K562 (cell line): ENCODE data around the gene TMEM176A. TPM values are rescaled to one million over a fixed set of nuclear protein-coding genes. Genes with fewer than 3 reads are reported as not detected.

Experiments used
- ATAC-seq: fragments of 200-7000 bp; cut with Tn5 transposase; 3 replicates; pipeline ENCODE4 v1.9.1; 2020; ENCODE audit warnings: moderate library complexity
- BruUV-seq: library from RNA; stranded (reverse); fragments of 400-500 nt; replicated peaks from 2 replicates; lab custom pipeline; 2021; lab: Mats Ljungman, UMichigan
- CTCF ChIA-PET: fragments of 300-600 bp; formaldehyde crosslinking; extraction: SDS; loops from one replicate; lab custom pipeline; 2021; ENCODE audit warnings: low intra/inter-chr PET ratio; lab: Yijun Ruan, JAX
- POLR2A ChIA-PET: fragments of 300-600, 350-650 bp; sonication (Branson Sonifier 250); formaldehyde crosslinking; extraction: SDS; loops from one replicate; lab custom pipeline; 2021; ENCODE audit warnings: antibody characterized with exemption, inconsistent platforms; lab: Yijun Ruan, JAX
- DNase-seq, 4 experiments: peaks; one replicate each; pipeline versions ENCODE4 v3.0.0 to v3.0.0-alpha.2; 2011 to 2018; ENCODE audit warnings: low spot score in 3 of 4, mixed read lengths in 3 of 4; ENCODE audit errors: extremely low read depth in 1 of 4
- FAIRE-seq: peaks from 2 replicates; lab custom pipeline; 2011; peaks lifted over from hg19 to GRCh38; lab: Jason Lieb, UNC
- H2AFZ ChIP-seq: 2 replicates; pipeline ENCODE4 v1.6.0; 2011; ENCODE audit warnings: low read depth, low read length, control low read depth, inconsistent platforms
- H3K27ac ChIP-seq: fragments of 200-600 bp; 3 replicates; pipeline ENCODE4 v1.8.0; 2011; ENCODE audit warnings: low read depth, mild to moderate bottlenecking, control low read depth, inconsistent platforms, low read length, moderate library complexity, mixed read lengths; ENCODE audit errors: extremely low read depth
- H3K27me3 ChIP-seq, 2 experiments: fragments of 300-600 bp in 1 of 2; 2 replicates in 1 of 2; 3 replicates in 1 of 2; pipeline versions ENCODE4 v1.6.0 to v1.8.0; 2011; ENCODE audit warnings: inconsistent platforms in 2 of 2, low read length in 2 of 2, mild to moderate bottlenecking in 1 of 2, mixed read lengths in 1 of 2, moderate library complexity in 1 of 2; ENCODE audit not compliant: control insufficient read depth in 2 of 2, insufficient read depth in 2 of 2
- H3K36me3 ChIP-seq: fragments of 300-600 bp; 3 replicates; pipeline ENCODE4 v1.8.0; 2011; ENCODE audit warnings: mild to moderate bottlenecking, low read length, inconsistent platforms; ENCODE audit not compliant: control insufficient read depth, insufficient read depth
- H3K4me1 ChIP-seq, 2 experiments: fragments of 200-600 bp in 1 of 2; replicated peaks in 1 of 2; 2 replicates in 1 of 2; 3 replicates in 1 of 2; pipeline versions ENCODE4 v1.5.1 to v1.8.0; 2011; ENCODE audit warnings: inconsistent platforms in 2 of 2, low read length in 2 of 2, mild to moderate bottlenecking in 1 of 2, mixed read lengths in 1 of 2, moderate library complexity in 1 of 2; ENCODE audit not compliant: control insufficient read depth in 2 of 2, insufficient read depth in 2 of 2
- H3K4me2 ChIP-seq: 2 replicates; pipeline ENCODE4 v1.6.1; 2011; ENCODE audit warnings: low read length, control low read depth, inconsistent platforms, mixed read lengths; ENCODE audit not compliant: insufficient read depth
- H3K4me3 ChIP-seq: fragments of 200-600 bp; sonication (generic), shearing (Covaris generic); 2 replicates; pipeline ENCODE4 v1.5.1; 2016; ENCODE audit warnings: control low read depth, inconsistent platforms
- H3K79me2 ChIP-seq: fragments of 200-600 bp; 3 replicates; pipeline ENCODE4 v1.8.0; 2011; ENCODE audit warnings: low read length, inconsistent platforms; ENCODE audit not compliant: control insufficient read depth, insufficient read depth
- H3K9ac ChIP-seq, 2 experiments: 2 replicates each; pipeline versions ENCODE4 v1.6.0 to v1.6.1; 2011; ENCODE audit warnings: low read depth in 2 of 2, low read length in 2 of 2, control low read depth in 1 of 2, inconsistent platforms in 1 of 2, mild to moderate bottlenecking in 1 of 2, mixed read lengths in 1 of 2; ENCODE audit not compliant: insufficient read depth in 1 of 2
- H3K9me1 ChIP-seq: one replicate; pipeline ENCODE4 v1.6.0; 2011; ENCODE audit warnings: inconsistent platforms, mild to moderate bottlenecking, low read length, moderate library complexity; ENCODE audit not compliant: control insufficient read depth, insufficient read depth
- H3K9me3 ChIP-seq: replicated peaks from 2 replicates; pipeline ENCODE4 v1.5.1; 2011; ENCODE audit warnings: low read depth, low read length, inconsistent platforms; ENCODE audit not compliant: control insufficient read depth, insufficient read depth
- H4K20me1 ChIP-seq: replicated peaks from 2 replicates; pipeline ENCODE4 v1.6.1; 2011; ENCODE audit warnings: low read length, inconsistent platforms, mixed read lengths; ENCODE audit not compliant: control insufficient read depth, insufficient read depth
- CUX1 ChIP-seq: fragments of 200-800 bp; sonication (Bioruptor generic); IDR thresholded peaks from 2 replicates; pipeline ENCODE4 v1.6.1; 2016; ENCODE audit warnings: missing genetic modification characterization, missing compliant biosample characterization
- GABPB1 ChIP-seq: sonication (generic); formaldehyde crosslinking; IDR thresholded peaks from 2 replicates; pipeline ENCODE4 v1.8.0; 2022; ENCODE audit warnings: mild to moderate bottlenecking, missing genetic modification reagents
- NFIC ChIP-seq: fragments of 450-650 bp; IDR thresholded peaks from 2 replicates; pipeline ENCODE4 v1.6.1; 2017; ENCODE audit warnings: mild to moderate bottlenecking, inconsistent platforms
- PHF8 ChIP-seq: fragments of 200-600 bp; sonication (generic); IDR thresholded peaks from 2 replicates; pipeline ENCODE4 v1.6.1; 2012; ENCODE audit warnings: mixed run types, mild to moderate bottlenecking, inconsistent platforms, low read length, moderate library complexity, borderline replicate concordance
- PML ChIP-seq: IDR thresholded peaks from 2 replicates; pipeline ENCODE4 v1.6.1; 2012; ENCODE audit warnings: low read length, inconsistent platforms
- ZNF75A ChIP-seq: fragments of 450-650 bp; formaldehyde crosslinking; IDR thresholded peaks from 2 replicates; pipeline ENCODE4 v1.4.0; 2020; ENCODE audit warnings: mild to moderate bottlenecking
- WGBS: fragments of 100-300 bp; shearing (Covaris generic); methylation state at CpG from one replicate; pipeline ENCODE4 v1.1.6; 2016; ENCODE audit warnings: low coverage, mixed read lengths; ENCODE audit not compliant: insufficient coverage; ENCODE audit errors: missing lambda C conversion rate; 5-methylcytosine and 5-hydroxymethylcytosine counted together
- in situ Hi-C: fragments of 300-500 bp; cut with MboI; formaldehyde crosslinking; loops from 4 replicates; pipeline ENCODE4 v1.15.0; 2018; ENCODE audit warnings: inconsistent platforms, mixed read lengths
- intact Hi-C: fragments of 100-400 bp; cut with micrococcal nuclease; formaldehyde crosslinking; loops from 2 replicates; pipeline ENCODE4 v1.14.2; 2022
- polyA plus RNA-seq, 8 experiments: library from polyadenylated mRNA; depleted of rRNA in 4 of 8; stranded (reverse) in 5 of 8; unstranded in 3 of 8; fragments of >200 nt; fragmentation: Nextera tagmentation in 2 of 8; fragmentation: Illumina TruSeq in 1 of 8; extraction: Ambion mirVana in 2 of 8; extraction: Trizol in 1 of 8; gene quantifications; 2 replicates each; pipeline versions ENCODE4 v1.2.1 to v1.2.3, GENCODE V29; 2011 to 2014; ENCODE audit warnings: inconsistent platforms in 1 of 8, missing spikeins in 1 of 8
- total RNA-seq, 7 experiments: library from RNA; depleted of rRNA in 6 of 7; stranded (reverse); fragments of >200 nt in 6 of 7; fragmentation: Illumina TruSeq in 2 of 7; extraction: Trizol in 2 of 7; gene quantifications; 2 replicates each; pipeline versions ENCODE4 v1.2.1 to v1.2.3, GENCODE V29; 2011 to 2021; ENCODE audit warnings: low replicate concordance in 1 of 7
- TF ChIP-seq, protein P1 (sequence below): fragments of 450-650 bp; IDR thresholded peaks from 2 replicates; pipeline ENCODE4 v1.6.1; 2017; ENCODE audit warnings: antibody characterized with exemption

Gene TMEM176A
- total and polyA plus RNA-seq, 9 of the 15 experiments (the other 6 are each of a cell fraction or from before 2014, with no cell fraction given), result 0.31 TPM; not detected in 8

DNA sequence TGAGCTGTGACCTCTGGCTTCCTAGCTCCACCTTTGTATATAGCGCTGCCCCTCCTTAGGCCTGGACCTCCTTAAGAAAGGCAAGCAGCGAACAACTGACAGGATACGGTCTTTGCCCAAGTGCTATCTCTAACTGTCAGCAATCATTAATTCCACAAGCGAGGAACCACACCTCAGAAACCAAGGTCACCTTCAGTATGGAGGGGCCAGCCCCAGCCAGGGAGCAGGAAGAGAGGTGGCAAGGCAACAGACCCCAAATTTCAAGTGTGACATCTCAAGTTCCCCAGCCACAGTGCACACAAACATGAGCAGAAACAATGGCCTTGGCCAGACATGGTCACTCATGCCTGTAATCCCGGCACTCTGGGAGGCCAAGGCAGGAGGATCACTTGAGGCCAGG is 47.0 kb downstream of the TMEM176A start:
- H3K9me1 ChIP-seq, result no peaks in the 10 kb centered on the region
- no TSS peak for BruUV-seq
- intact Hi-C loops, result no loop called here
- WGBS, result under 1% methylated on average over 5 of the region's 5 CpGs
- ChIA-PET CTCF (no interaction called here), POLR2A (interaction anchor here (0.6 to 0.8 kb wide), 2 partner anchors 13 to 19 kb away, joined by 3 read pairs; no protein-coding TSS in a partner anchor)
- FAIRE-seq (no peak), DNase-seq (no peak), ATAC-seq (no peak)
- no peaks in the 10 kb centered on the region for H3K36me3 ChIP-seq
- peaks cover 9% of the 10 kb centered on the region; the same call in 1 of the 2 replicates for H4K20me1 ChIP-seq
- H3K9me3 ChIP-seq, result no peaks in the 10 kb centered on the region
- H3K4me1 ChIP-seq, result no peaks in the 10 kb centered on the region
- no peak overlapping the region for H3K9ac ChIP-seq
- TF ChIP-seq ZNF75A (CRISPR knock-in tag), result no peak
- TF ChIP-seq PML, result no peak
- TF ChIP-seq NFIC, result no peak
- no peak for TF ChIP-seq GABPB1 (CRISPR knock-in tag)
- TF ChIP-seq CUX1 (CRISPR knock-in tag), result no peak
- TF ChIP-seq, protein P1, sequence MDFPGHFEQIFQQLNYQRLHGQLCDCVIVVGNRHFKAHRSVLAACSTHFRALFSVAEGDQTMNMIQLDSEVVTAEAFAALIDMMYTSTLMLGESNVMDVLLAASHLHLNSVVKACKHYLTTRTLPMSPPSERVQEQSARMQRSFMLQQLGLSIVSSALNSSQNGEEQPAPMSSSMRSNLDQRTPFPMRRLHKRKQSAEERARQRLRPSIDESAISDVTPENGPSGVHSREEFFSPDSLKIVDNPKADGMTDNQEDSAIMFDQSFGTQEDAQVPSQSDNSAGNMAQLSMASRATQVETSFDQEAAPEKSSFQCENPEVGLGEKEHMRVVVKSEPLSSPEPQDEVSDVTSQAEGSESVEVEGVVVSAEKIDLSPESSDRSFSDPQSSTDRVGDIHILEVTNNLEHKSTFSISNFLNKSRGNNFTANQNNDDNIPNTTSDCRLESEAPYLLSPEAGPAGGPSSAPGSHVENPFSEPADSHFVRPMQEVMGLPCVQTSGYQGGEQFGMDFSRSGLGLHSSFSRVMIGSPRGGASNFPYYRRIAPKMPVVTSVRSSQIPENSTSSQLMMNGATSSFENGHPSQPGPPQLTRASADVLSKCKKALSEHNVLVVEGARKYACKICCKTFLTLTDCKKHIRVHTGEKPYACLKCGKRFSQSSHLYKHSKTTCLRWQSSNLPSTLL, result no peak
- TF ChIP-seq PHF8, result no peak
- H3K4me3 ChIP-seq, result no peak overlapping the region
- no peak overlapping the region for H3K27ac ChIP-seq
- no peak overlapping the region for H3K4me2 ChIP-seq
- no peaks in the 10 kb centered on the region for H3K79me2 ChIP-seq
- H3K27me3 ChIP-seq, result peaks cover 73 to 78% of the 10 kb centered on the region in 2 experiments
- H2AFZ ChIP-seq, result no peak overlapping the region
- in situ Hi-C loops, result no loop called here
